ENCODE data around the gene DNM2.

Gene DNM2

GRCh38 chr19:10782795-10783194 lies 64.9 kb downstream of the DNM2 start:
- no peak overlapping the region for H3K4me3 ChIP-seq (ENCODE audit: low read depth, low read length)
- no peaks in the 10 kb centered on the region for H3K4me1 ChIP-seq (ENCODE audit: control insufficient read depth, insufficient read depth, low read length)
- peaks cover 63 to 89% of the 10 kb centered on the region in 2 experiments for H3K36me3 ChIP-seq (ENCODE audit: control insufficient read depth in 2 of 2, insufficient read depth in 1 of 2, low read length in 2 of 2)
- H3K27ac ChIP-seq (ENCODE audit: extremely low read depth, low read depth, low read length), result no peak overlapping the region
- no peaks in the 10 kb centered on the region for H3K9me3 ChIP-seq (ENCODE audit: control insufficient read depth, insufficient read depth, low read depth, low read length)
- ChIA-PET POLR2A (interaction anchor here (0.5 kb wide), 1 partner anchor 49 kb away, joined by 7 read pairs; no protein-coding TSS in a partner anchor), CTCF (interaction anchor here (0.5 to 0.8 kb wide), 3 partner anchors 13 to 564 kb away, joined by 3 read pairs; no protein-coding TSS in a partner anchor)
- TF ChIP-seq ZNF768 (tag by site-specific recombination; IDR thresholded peaks at IDR 0.05) (no peak), ZNF48 (tag by site-specific recombination; IDR thresholded peaks at IDR 0.05) (no peak), ZBTB26 (tag by site-specific recombination; optimal IDR thresholded peaks at IDR 0.05) (no peak)

- Histone ChIP-seq H3K36me3 (ENCODE audit: control insufficient read depth in 2 of 2, insufficient read depth in 1 of 2, low read length in 2 of 2) (peaks cover 59 to 92% of the 10 kb centered on the region in 2 experiments), H3K4me1 (ENCODE audit: control insufficient read depth, insufficient read depth, low read length) (no peaks in the 10 kb centered on the region), H3K27ac (ENCODE audit: extremely low read depth, low read depth, low read length) (no peak overlapping the region), H3K9me3 (ENCODE audit: control insufficient read depth, insufficient read depth, low read depth, low read length) (no peaks in the 10 kb centered on the region), H3K4me3 (ENCODE audit: low read depth, low read length) (no peak overlapping the region)
- POLR2A ChIA-PET, result interaction anchor here (0.8 kb wide), 1 partner anchor 13 kb away, joined by 3 read pairs; no protein-coding TSS in a partner anchor
- TF ChIP-seq ZNF560 (tag by site-specific recombination; IDR thresholded peaks at IDR 0.05; ENCODE audit: borderline replicate concordance), result no peak
- CTCF ChIA-PET, result no interaction called here
Observed at GRCh38 chr19:10784257-10784656, 66.4 kb downstream of the DNM2 start.

- ChIA-PET CTCF (no interaction called here), POLR2A (no interaction called here)
- H3K36me3 ChIP-seq (ENCODE audit: control insufficient read depth in 2 of 2, insufficient read depth in 1 of 2, low read length in 2 of 2), result peaks cover 46 to 85% of the 10 kb centered on the region in 2 experiments
Observed at GRCh38 chr19:10788146-10788545, 70.3 kb downstream of the DNM2 start.

GRCh38 chr19:10789866-10790265 lies 72.0 kb downstream of the DNM2 start:
- CTCF ChIA-PET, result interaction anchor here (0.6 kb wide), 1 partner anchor 177 kb away, joined by 3 read pairs; no protein-coding TSS in a partner anchor
- TF ChIP-seq ZBTB21 (tag by site-specific recombination; IDR thresholded peaks at IDR 0.05) (no peak), ZBTB10 (tag by site-specific recombination; IDR thresholded peaks at IDR 0.05) (no peak), ZNF292 (tag by site-specific recombination; IDR thresholded peaks at IDR 0.05; ENCODE audit: borderline replicate concordance, low read depth) (no peak), REPIN1 (tag by site-specific recombination; IDR thresholded peaks at IDR 0.05; ENCODE audit: low read depth) (no peak), ZNF664 (tag by site-specific recombination; IDR thresholded peaks at IDR 0.05) (no peak), ZNF146 (tag by site-specific recombination; IDR thresholded peaks at IDR 0.05) (no peak), ZNF184 (tag by site-specific recombination; IDR thresholded peaks at IDR 0.05) (no peak), ZNF560 (tag by site-specific recombination; IDR thresholded peaks at IDR 0.05; ENCODE audit: borderline replicate concordance) (no peak), IKZF3 (tag by site-specific recombination; IDR thresholded peaks at IDR 0.05) (no peak), HOXC10 (CRISPR knock-in tag; IDR thresholded peaks at IDR 0.05) (no peak), AEBP2 (tag by site-specific recombination; IDR thresholded peaks at IDR 0.05; ENCODE audit: borderline replicate concordance) (no peak), ZBTB11 (tag by site-specific recombination; conservative IDR thresholded peaks at IDR 0.05; ENCODE audit: low read depth) (no peak), ZNF248 (tag by site-specific recombination; IDR thresholded peaks at IDR 0.05) (no peak), ZNF133 (tag by site-specific recombination; IDR thresholded peaks at IDR 0.05) (no peak)

More at GRCh38 chr19:10788146-10788545, 70.3 kb downstream of the DNM2 start:
- Histone ChIP-seq H3K27ac (ENCODE audit: extremely low read depth, low read depth, low read length) (no peak overlapping the region), H3K4me1 (ENCODE audit: control insufficient read depth, insufficient read depth, low read length) (no peaks in the 10 kb centered on the region), H3K9me3 (ENCODE audit: control insufficient read depth, insufficient read depth, low read depth, low read length) (no peaks in the 10 kb centered on the region), H3K4me3 (ENCODE audit: low read depth, low read length) (no peak overlapping the region)
- TF ChIP-seq OSR2 (tag by site-specific recombination; IDR thresholded peaks at IDR 0.05) (no peak), ZNF623 (tag by site-specific recombination; IDR thresholded peaks at IDR 0.05) (peak; percentile 98)

More at GRCh38 chr19:10789866-10790265, 72.0 kb downstream of the DNM2 start:
- no peaks in the 10 kb centered on the region for H3K4me1 ChIP-seq (ENCODE audit: control insufficient read depth, insufficient read depth, low read length)
- H3K4me3 ChIP-seq (ENCODE audit: low read depth, low read length), result no peak overlapping the region
- H3K36me3 ChIP-seq (ENCODE audit: control insufficient read depth in 2 of 2, insufficient read depth in 1 of 2, low read length in 2 of 2), result peaks cover 53 to 87% of the 10 kb centered on the region in 2 experiments; a peak in 2 of 3 replicates
- POLR2A ChIA-PET, result no interaction called here
- no peak overlapping the region for H3K27ac ChIP-seq (ENCODE audit: extremely low read depth, low read depth, low read length)
- H3K9me3 ChIP-seq (ENCODE audit: control insufficient read depth, insufficient read depth, low read depth, low read length), result no peaks in the 10 kb centered on the region
